A673 (cell line): ENCODE data around the gene UCKL1. TPM values are rescaled to one million over a fixed set of nuclear protein-coding genes. Genes with fewer than 3 reads are reported as not detected.

Source experiments
- BruUV-seq: library from RNA; stranded (reverse); fragments of 400-500 nt; replicated peaks from 2 replicates; lab custom pipeline; 2021; lab: Mats Ljungman, UMichigan
- CTCF ChIA-PET: fragments of 300-600 bp; sonication (Branson Sonifier 250); formaldehyde crosslinking; loops from one replicate; lab custom pipeline; 2022; ENCODE audit warnings: antibody characterized with exemption; lab: Charles Lee
- POLR2A ChIA-PET: fragments of 300-600 bp; sonication (Branson Sonifier 250); formaldehyde crosslinking; loops from one replicate; lab custom pipeline; 2022; ENCODE audit warnings: antibody characterized with exemption; ENCODE audit not compliant: low non-redundant PET; lab: Charles Lee
- DNase-seq: peaks from one replicate; pipeline ENCODE4 v3.0.0-alpha.2; 2015; ENCODE audit warnings: low spot score
- H3K27ac ChIP-seq: fragments of 200-600 bp; sonication (generic); 2 replicates; pipeline ENCODE4 v1.5.1; 2016; ENCODE audit warnings: mixed run types, low read depth, mild to moderate bottlenecking, mixed read lengths, antibody characterized with exemption, low read length; ENCODE audit not compliant: poor library complexity, severe bottlenecking
- H3K27me3 ChIP-seq: fragments of 200-600 bp; sonication (generic); replicated peaks from 2 replicates; pipeline ENCODE4 v1.6.1; 2017; ENCODE audit warnings: mixed run types, low read depth, mild to moderate bottlenecking, mixed read lengths, antibody characterized with exemption, low read length; ENCODE audit not compliant: insufficient read depth, poor library complexity
- H3K36me3 ChIP-seq: fragments of 200-600 bp; sonication (generic); 2 replicates; pipeline ENCODE4 v1.6.1; 2016; ENCODE audit warnings: mixed run types, mild to moderate bottlenecking, mixed read lengths, antibody characterized with exemption, low read length; ENCODE audit not compliant: insufficient read depth, poor library complexity, severe bottlenecking
- H3K4me1 ChIP-seq: fragments of 200-600 bp; sonication (generic); 2 replicates; pipeline ENCODE4 v1.6.1; 2017; ENCODE audit warnings: mixed run types, mild to moderate bottlenecking, mixed read lengths, antibody characterized with exemption, low read length; ENCODE audit not compliant: insufficient read depth, poor library complexity, severe bottlenecking
- H3K4me3 ChIP-seq: fragments of 200-600 bp; sonication (generic); 2 replicates; pipeline ENCODE4 v1.5.1; 2016; ENCODE audit warnings: low read depth, mixed run types, mild to moderate bottlenecking, mixed read lengths, low read length; ENCODE audit not compliant: poor library complexity, severe bottlenecking
- H3K9me3 ChIP-seq: fragments of 200-600 bp; sonication (generic); 2 replicates; pipeline ENCODE4 v1.6.1; 2016; ENCODE audit warnings: mixed run types, low read depth, mild to moderate bottlenecking, mixed read lengths, antibody characterized with exemption, low read length; ENCODE audit not compliant: poor library complexity, severe bottlenecking
- EZH2 ChIP-seq: fragments of 200-600 bp; sonication (generic); IDR thresholded peaks from 2 replicates; pipeline ENCODE4 v1.6.1; 2017; ENCODE audit warnings: borderline replicate concordance, low read depth, mild to moderate bottlenecking, mixed read lengths, antibody characterized with exemption, low read length; ENCODE audit not compliant: poor library complexity, severe bottlenecking
- intact Hi-C: fragments of 100-400 bp; cut with micrococcal nuclease; formaldehyde crosslinking; loops from one replicate; pipeline ENCODE4 v1.10.0; 2022; ENCODE audit not compliant: unreplicated experiment
- total RNA-seq: library from RNA; stranded (reverse); gene quantifications from 2 replicates; pipeline ENCODE4 v1.2.3, GENCODE V29; 2021
- TF ChIP-seq, protein P1 (sequence below): fragments of 300-800, 200-600 bp; sonication (generic); conservative IDR thresholded peaks from 2 replicates; pipeline ENCODE4 v1.5.1; 2017; ENCODE audit warnings: low read depth, mild to moderate bottlenecking, antibody characterized with exemption, low read length, moderate library complexity, mixed read lengths

UCKL1 gene
- total RNA-seq, 1 experiment from 2014 or later, result 53.3 TPM

DNA sequence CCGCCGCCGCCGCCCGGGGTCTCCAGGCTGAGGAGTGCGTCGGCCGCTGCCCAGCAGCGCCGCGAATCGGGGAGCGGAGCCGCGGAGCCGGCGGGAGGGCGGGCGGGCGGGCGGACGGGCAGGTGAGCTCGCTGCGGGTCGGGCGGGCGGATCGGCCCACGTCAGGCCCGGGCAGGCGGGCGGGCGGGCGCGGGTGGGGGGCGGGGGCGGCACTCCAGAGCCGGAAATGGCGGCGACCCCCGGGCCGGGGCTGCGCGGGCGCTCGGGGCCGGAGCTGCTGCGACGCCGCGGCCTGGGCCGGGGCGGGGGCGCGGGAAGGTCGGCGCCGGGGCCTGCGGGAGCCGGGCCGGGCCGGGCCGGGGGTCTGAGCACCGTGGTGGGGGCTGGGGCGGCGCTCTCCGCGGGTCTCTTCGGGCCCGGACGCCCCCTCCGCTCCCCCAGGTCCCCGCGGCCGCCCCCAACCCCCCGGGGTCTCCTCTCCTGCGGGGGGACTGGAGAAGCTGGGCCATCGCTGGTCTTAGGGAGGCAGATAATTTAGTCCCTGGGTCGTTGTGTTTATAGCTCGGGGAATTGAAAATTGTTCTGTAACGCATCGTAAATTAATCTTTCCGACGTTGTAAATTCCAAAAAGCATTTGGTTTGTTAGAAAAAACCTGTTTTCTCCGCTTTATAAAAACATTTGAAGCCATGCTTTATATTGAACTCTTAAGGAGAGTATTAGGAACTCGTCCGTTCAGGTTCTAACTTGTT, 60.8 kb downstream of the UCKL1 start:
- CTCF ChIA-PET, result no interaction called here

DNA sequence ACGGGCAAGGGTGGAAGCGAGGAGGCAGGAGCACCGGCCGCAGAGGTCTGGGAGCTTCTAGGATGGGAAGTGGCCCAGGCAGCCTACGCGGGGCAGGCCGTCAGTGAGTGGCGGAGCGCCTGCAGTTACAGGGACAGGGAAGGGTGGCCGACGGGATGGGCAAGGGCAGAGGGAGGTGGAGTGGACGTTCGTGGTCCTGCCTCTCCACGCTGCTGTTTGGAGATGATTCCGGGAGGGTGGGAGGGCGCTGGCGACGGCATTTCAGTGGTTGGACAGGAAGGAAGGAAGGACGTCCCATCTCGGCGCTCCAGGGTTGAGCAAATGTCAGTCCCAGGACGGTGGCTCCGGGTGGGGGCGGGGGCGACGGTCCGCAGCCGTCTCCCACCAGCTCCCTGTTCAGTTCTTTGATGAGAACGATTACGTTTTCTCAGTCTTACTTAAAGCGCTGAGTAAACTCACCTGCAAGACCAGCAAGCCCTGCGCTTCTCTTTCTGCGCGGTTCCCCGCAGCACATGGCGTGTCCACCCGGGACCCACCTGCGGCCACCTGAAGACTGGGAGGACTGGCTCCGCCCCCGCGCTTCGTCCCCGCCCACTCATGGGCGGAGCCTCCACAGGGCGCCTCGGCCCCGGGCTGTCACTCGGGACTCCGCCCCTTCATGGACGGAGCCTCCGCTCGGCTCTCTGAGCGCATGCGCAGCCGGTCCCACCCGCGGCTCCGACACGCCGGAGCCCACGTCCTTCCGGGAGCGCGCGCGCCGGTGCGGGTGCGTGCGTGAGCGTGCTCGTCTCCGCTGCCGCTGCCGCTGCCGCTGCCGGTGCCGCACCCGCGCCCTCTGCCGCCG, 61.6 kb downstream of the UCKL1 start, which contains the start of gene DNAJC5:
Gene DNAJC5, plus strand, starts transcription at position 769 of the 844 bp plus-strand sequence. CDS start 33,220 bp downstream, outside the sequence.
- DNase-seq, result peak; percentile 95
- no TSS peak for BruUV-seq
- Histone ChIP-seq H3K27me3 (no peaks in the 10 kb centered on the region), H3K27ac (peak within 1 kb of the TSS; percentile 48), H3K36me3 (peaks cover 10% of the 10 kb centered on the region), H3K4me1 (peaks cover 9% of the 10 kb centered on the region), H3K9me3 (no peaks in the 10 kb centered on the region), H3K4me3 (peak within 1 kb of the TSS; percentile 67)
- ChIA-PET POLR2A (no interaction called here), CTCF (no interaction called here)
- TF ChIP-seq EZH2, result no peak
- TF ChIP-seq, protein P1, sequence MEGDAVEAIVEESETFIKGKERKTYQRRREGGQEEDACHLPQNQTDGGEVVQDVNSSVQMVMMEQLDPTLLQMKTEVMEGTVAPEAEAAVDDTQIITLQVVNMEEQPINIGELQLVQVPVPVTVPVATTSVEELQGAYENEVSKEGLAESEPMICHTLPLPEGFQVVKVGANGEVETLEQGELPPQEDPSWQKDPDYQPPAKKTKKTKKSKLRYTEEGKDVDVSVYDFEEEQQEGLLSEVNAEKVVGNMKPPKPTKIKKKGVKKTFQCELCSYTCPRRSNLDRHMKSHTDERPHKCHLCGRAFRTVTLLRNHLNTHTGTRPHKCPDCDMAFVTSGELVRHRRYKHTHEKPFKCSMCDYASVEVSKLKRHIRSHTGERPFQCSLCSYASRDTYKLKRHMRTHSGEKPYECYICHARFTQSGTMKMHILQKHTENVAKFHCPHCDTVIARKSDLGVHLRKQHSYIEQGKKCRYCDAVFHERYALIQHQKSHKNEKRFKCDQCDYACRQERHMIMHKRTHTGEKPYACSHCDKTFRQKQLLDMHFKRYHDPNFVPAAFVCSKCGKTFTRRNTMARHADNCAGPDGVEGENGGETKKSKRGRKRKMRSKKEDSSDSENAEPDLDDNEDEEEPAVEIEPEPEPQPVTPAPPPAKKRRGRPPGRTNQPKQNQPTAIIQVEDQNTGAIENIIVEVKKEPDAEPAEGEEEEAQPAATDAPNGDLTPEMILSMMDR, result no peak
- intact Hi-C loops, result no loop called here

More for the DNA sequence above, 60.8 kb downstream of the UCKL1 start:
- H3K27ac ChIP-seq, result peak overlapping the region; percentile 48
- POLR2A ChIA-PET, result interaction anchor here (0.5 kb wide), 1 partner anchor 387 kb away, joined by 12 read pairs; no protein-coding TSS in a partner anchor
- peak overlapping the region; percentile 67 for H3K4me3 ChIP-seq
- no peaks in the 10 kb centered on the region for H3K27me3 ChIP-seq
- BruUV-seq, result no TSS peak
- H3K4me1 ChIP-seq, result peaks cover 9% of the 10 kb centered on the region
- TF ChIP-seq EZH2, result no peak
- TF ChIP-seq, protein P1, result no peak
- H3K9me3 ChIP-seq, result no peaks in the 10 kb centered on the region
- peaks cover 5% of the 10 kb centered on the region for H3K36me3 ChIP-seq
- intact Hi-C loops, result no loop called here
- DNase-seq, result no peak

DNA sequence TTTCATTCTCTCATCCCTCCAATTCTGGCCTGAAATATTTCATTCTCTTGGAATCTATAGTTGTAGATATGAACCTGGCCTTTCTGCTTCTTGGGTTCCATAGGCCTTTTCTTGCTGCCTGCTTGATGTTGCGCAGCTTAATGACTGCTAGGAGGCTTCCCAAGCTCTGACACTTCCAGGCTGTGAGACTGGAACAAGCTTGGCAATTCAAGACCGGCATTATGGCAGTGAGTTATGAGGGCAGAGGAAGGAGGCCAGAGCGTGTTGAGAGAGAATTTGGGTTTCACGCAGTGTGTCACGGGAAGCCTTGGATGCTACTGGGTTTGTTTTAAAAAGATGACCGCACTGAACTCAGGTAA, 62.2 kb downstream of the UCKL1 start:
- H3K4me1 ChIP-seq, result peaks cover 9% of the 10 kb centered on the region
- no peak for DNase-seq
- H3K27me3 ChIP-seq, result no peaks in the 10 kb centered on the region
- intact Hi-C loops, result no loop called here
- no peaks in the 10 kb centered on the region for H3K9me3 ChIP-seq
- ChIA-PET CTCF (no interaction called here), POLR2A (no interaction called here)
- BruUV-seq, result no TSS peak
- TF ChIP-seq EZH2, result no peak
- TF ChIP-seq, protein P1, result no peak
- H3K27ac ChIP-seq, result no peak overlapping the region
- H3K36me3 ChIP-seq, result peaks cover 10% of the 10 kb centered on the region
- peak overlapping the region; percentile 67 for H3K4me3 ChIP-seq
